Measurements from ENCODE around the gene XIRP2.

DNA sequence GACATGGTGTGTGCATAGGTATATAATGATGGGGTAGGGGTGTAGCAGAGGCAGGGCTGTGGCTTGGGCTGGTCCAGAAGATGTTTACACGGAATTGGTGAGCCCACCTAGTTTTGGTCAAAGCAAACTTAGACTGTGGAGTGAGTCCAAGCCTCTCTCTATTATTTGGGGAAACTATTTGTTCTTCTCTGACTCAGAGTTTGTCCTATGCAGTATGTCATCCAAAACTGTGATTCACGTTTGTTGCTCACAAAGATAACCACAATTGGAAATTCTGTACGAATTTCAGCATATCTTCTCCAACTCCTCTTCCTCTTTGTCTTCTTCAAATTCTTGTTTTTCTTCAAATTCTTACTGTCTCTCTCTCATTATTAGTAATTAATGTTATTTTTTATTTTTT is 292.9 kb downstream of the XIRP2 start:
- TF ChIP-seq, protein P1, sequence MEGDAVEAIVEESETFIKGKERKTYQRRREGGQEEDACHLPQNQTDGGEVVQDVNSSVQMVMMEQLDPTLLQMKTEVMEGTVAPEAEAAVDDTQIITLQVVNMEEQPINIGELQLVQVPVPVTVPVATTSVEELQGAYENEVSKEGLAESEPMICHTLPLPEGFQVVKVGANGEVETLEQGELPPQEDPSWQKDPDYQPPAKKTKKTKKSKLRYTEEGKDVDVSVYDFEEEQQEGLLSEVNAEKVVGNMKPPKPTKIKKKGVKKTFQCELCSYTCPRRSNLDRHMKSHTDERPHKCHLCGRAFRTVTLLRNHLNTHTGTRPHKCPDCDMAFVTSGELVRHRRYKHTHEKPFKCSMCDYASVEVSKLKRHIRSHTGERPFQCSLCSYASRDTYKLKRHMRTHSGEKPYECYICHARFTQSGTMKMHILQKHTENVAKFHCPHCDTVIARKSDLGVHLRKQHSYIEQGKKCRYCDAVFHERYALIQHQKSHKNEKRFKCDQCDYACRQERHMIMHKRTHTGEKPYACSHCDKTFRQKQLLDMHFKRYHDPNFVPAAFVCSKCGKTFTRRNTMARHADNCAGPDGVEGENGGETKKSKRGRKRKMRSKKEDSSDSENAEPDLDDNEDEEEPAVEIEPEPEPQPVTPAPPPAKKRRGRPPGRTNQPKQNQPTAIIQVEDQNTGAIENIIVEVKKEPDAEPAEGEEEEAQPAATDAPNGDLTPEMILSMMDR (IDR thresholded peaks at IDR 0.05) = no peak
- no peak for TF ChIP-seq POLR2A (IDR thresholded peaks at IDR 0.05)

All from body of pancreas (tissue), 4 donors.